Breast epithelium (tissue), 3 donors: ENCODE data around the gene TRAF3.

Experiments
- CTCF ChIP-seq, 3 donors: fragments of 450-650 bp; IDR thresholded peaks; one replicate each; pipeline ENCODE4 v1.5.1; 2016 to 2017; ENCODE audit warnings: antibody characterized with exemption in 3 of 3, mild to moderate bottlenecking in 3 of 3, moderate library complexity in 3 of 3
- POLR2A ChIP-seq: fragments of 450-650 bp; IDR thresholded peaks from one replicate; pipeline ENCODE4 v1.6.1; 2016; ENCODE audit warnings: antibody characterized with exemption, mild to moderate bottlenecking, moderate library complexity

GRCh38 chr14:102897299-102898027 lies 120.2 kb downstream of the TRAF3 start:
- no peak for TF ChIP-seq CTCF (IDR thresholded peaks at IDR 0.05)
- no peak for TF ChIP-seq POLR2A
